H1 (cell line): ENCODE measurements around the gene C5.

Source experiments
- KDM5A ChIP-seq: fragments of 200-600 bp; IDR thresholded peaks from 2 replicates; pipeline ENCODE4 v1.7.1; 2012; ENCODE audit warnings: mild to moderate bottlenecking, low read length, inconsistent platforms, mixed read lengths
- POLR2AphosphoS5 ChIP-seq: IDR thresholded peaks from 2 replicates; pipeline ENCODE4 v1.6.1; 2011; ENCODE audit warnings: low read depth, low read length
- TF ChIP-seq, protein P1 (sequence below), 3 experiments: IDR thresholded peaks; 1 replicate in 2 of 3; 2 replicates in 1 of 3; pipeline versions ENCODE4 v1.5.1 to v1.6.1; 2011; ENCODE audit warnings: low read length in 3 of 3, mild to moderate bottlenecking in 3 of 3, inconsistent platforms in 2 of 3, low read depth in 1 of 3, moderate library complexity in 1 of 3; ENCODE audit not compliant: insufficient read depth in 1 of 3; ENCODE audit errors: control extremely low read depth in 1 of 3
- TF ChIP-seq, protein P2 (sequence below): IDR thresholded peaks from 2 replicates; pipeline ENCODE4 v1.6.1; 2012; ENCODE audit warnings: inconsistent platforms

DNA sequence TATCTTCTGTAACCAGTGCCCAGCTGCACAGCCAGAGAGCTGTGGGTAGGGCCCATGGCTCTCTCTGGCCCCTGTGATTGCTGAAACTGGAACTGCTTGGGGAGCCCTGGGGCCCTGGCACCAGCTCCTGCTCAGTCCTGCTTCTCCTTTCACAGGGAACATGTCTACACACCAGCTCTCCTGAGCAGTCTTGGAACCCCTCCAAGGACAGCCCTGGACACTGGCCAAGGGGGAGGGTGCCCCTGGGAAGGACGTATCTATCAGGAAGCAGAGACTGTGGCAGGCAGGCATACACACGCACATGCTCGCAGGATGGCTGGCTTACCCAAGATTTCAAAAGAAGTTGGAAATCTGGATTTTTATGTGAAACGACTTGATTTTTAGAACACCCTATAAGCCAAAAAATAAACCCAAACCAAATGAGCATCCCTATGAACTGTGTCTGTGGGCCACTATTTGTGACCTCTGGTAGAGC lies 114.7 kb downstream of the C5 start:
- TF ChIP-seq KDM5A (no peak), POLR2AphosphoS5 (no peak)
- TF ChIP-seq, protein P1, sequence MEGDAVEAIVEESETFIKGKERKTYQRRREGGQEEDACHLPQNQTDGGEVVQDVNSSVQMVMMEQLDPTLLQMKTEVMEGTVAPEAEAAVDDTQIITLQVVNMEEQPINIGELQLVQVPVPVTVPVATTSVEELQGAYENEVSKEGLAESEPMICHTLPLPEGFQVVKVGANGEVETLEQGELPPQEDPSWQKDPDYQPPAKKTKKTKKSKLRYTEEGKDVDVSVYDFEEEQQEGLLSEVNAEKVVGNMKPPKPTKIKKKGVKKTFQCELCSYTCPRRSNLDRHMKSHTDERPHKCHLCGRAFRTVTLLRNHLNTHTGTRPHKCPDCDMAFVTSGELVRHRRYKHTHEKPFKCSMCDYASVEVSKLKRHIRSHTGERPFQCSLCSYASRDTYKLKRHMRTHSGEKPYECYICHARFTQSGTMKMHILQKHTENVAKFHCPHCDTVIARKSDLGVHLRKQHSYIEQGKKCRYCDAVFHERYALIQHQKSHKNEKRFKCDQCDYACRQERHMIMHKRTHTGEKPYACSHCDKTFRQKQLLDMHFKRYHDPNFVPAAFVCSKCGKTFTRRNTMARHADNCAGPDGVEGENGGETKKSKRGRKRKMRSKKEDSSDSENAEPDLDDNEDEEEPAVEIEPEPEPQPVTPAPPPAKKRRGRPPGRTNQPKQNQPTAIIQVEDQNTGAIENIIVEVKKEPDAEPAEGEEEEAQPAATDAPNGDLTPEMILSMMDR (IDR thresholded peaks at IDR 0.05; ENCODE audit: control extremely low read depth in 1 of 3, insufficient read depth in 1 of 3, low read depth in 1 of 3, low read length in 3 of 3), result no peak
- TF ChIP-seq, protein P2, sequence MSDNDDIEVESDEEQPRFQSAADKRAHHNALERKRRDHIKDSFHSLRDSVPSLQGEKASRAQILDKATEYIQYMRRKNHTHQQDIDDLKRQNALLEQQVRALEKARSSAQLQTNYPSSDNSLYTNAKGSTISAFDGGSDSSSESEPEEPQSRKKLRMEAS, result no peak
